NCI-H345 (cell line): ENCODE data around the gene CCNF.

ENCODE experiments used
- DNase-seq: peaks from one replicate; lab custom pipeline; 2025; lab: John Stamatoyannopoulos, UW

The CCNF gene

GRCh38 chr16:2429034-2429770 is at the start of gene CCNF:
TSS of gene CCNF (plus strand) at chr16:2429447. CDS start at chr16:2429482, 35 bp downstream.
- peak; percentile 98 for DNase-seq

- DNase-seq = no peak
Measured at GRCh38 chr16:2383501-2383900, 45.7 kb upstream of the CCNF start.

- no peak for DNase-seq
Measured at GRCh38 chr16:2384426-2384825, 44.8 kb upstream of the CCNF start.

- DNase-seq = no peak
Measured at GRCh38 chr16:2385190-2385836, 43.9 kb upstream of the CCNF start.

- peak; percentile 23 for DNase-seq
Measured at GRCh38 chr16:2385982-2386381, 43.3 kb upstream of the CCNF start.

GRCh38 chr16:2386990-2387389 is 42.3 kb upstream of the CCNF start:
- DNase-seq = no peak

- no peak for DNase-seq
Measured at GRCh38 chr16:2388139-2388874, 40.9 kb upstream of the CCNF start.

- peak; percentile 76 for DNase-seq
Measured at GRCh38 chr16:2388875-2389433, 40.3 kb upstream of the CCNF start.

- no peak for DNase-seq
Measured at GRCh38 chr16:2392025-2392424, 37.2 kb upstream of the CCNF start.

GRCh38 chr16:2398520-2398919 is 30.7 kb upstream of the CCNF start:
- DNase-seq = no peak

GRCh38 chr16:2404099-2404498 is 25.1 kb upstream of the CCNF start:
- no peak for DNase-seq

- peak; percentile 53 for DNase-seq
Measured at GRCh38 chr16:2415085-2415484, 14.2 kb upstream of the CCNF start.

GRCh38 chr16:2420035-2420434 is 9.2 kb upstream of the CCNF start:
- DNase-seq = no peak

- no peak for DNase-seq
Measured at GRCh38 chr16:2422123-2422867, 7.0 kb upstream of the CCNF start.

GRCh38 chr16:2424061-2425007 is 4.9 kb upstream of the CCNF start:
- DNase-seq = no peak

- DNase-seq = no peak
Measured at GRCh38 chr16:2425008-2425518, 4.2 kb upstream of the CCNF start.

- DNase-seq = no peak
Measured at GRCh38 chr16:2425825-2426430, 3.3 kb upstream of the CCNF start.

GRCh38 chr16:2426941-2427361 is 2.3 kb upstream of the CCNF start:
- no peak for DNase-seq

- no peak for DNase-seq
Measured at GRCh38 chr16:2427526-2427925, 1.7 kb upstream of the CCNF start.
